ENCODE measurements around the gene UTS2B.

UTS2B gene

DNA sequence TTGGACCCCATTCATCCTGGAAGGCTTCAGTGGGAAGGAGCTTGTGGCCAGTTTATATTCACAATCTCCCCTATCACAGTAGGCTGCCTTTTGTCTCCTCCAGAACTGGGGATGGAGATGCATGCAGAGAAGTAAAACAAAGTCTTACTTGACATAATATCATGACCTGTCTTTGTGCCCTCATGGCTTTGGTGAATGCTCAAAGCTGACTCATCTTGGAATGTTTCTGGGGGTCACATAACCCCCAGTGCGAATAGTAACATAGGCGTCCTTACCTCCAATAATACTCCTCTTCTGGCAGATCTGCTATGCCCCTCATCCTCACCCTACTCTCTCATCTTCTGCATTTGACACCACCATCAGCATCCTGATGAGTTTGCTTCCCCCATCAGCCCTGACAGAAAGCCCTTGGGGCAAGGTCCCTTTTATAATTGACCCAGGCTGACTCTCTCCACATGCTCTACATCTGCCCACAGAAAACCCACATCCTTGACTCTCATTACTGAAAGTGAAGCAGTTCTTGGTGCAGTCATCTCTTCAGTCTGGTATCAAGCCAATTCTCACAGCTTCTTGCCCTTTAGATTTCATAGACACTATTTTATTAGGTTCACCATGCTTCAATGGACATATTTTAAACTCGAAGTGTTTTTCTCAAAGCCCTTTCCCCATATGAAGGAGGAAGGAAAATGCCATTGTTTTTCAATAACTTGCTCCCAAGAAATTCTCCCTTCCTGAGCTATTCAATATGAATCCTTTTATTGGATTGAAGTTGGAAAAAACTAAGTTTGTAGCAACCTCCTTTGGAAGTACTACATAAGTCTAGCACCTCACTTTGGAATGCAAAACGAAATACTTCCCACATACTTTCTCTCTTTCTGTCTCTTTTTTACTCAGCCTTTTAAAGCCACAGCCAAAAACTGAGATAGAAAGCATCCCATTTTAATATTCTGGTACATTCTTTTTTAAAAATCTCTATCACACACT is 94.7 kb downstream of the UTS2B start:
- DNase-seq = no peak

DNA sequence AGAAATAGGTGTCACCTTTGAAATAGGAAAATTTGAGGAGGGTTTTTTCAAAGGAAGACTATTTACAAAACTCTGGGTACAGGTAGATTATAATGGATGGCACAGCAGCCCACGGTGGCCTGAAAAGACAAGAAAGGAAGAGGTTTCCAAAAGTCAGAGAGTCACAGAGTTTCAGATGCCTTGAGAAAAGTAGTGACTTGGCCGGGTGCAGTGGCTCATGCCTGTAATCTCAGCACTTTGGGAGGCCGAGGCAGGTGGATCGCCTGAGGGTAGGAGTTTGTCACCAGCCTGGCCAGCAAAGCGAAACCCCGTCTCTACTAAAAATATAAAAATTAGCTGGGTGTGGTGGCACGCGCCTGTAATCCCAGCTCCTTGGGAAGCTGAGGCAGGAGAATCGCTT is 96.1 kb downstream of the UTS2B start:
- DNase-seq = no peak

GRCh38 chr3:191227541-191227940 is 102.8 kb downstream of the UTS2B start:
- no peak for DNase-seq

- DNase-seq = no peak
Measured at GRCh38 chr3:191221638-191222037, 108.7 kb downstream of the UTS2B start.

DNA sequence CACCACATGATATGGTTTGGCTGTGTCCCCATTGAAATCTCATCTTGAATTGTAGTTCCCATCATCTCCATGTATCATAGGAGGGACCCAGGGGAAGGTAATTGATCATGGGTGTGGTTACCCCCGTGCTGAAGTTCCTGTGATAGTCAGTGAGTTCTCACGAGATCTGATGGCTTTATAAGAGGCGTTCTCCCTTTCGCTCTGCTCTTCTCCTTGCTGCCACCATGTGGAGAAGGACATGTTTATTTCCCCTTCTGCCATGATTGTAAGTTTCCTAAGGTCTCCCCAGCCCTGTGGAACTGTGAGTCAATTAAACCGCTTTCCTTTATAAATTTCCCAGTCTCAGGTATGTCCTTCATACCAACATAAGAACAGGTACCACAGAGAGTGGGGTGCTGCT is 109.4 kb downstream of the UTS2B start:
- no peak for DNase-seq

DNA sequence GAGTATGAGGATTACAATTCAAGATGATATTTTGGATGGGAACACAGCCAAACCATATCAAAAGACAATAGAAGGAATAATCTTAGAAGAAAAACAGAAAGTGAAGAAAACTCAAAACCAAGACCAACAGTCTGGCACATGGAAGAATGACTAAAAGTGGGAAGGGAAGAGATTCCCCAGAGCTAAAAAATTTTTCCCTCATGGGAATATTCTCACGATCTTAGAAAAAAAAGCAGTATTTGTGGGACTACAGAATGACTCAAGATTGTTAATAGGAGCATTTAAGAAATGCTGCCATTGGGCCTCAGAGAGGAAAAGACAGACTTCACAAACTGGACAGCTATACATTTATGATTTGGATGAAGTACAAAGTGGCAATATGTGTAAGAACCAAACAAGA is 113.0 kb downstream of the UTS2B start:
- DNase-seq = no peak

Data from bone marrow (tissue), 2 donors.